K562 (cell line): ENCODE data around the gene FAM107B.

Experiments used
- CTCF ChIP-seq, 3 experiments: IDR thresholded peaks in 2 of 3; conservative IDR thresholded peaks in 1 of 3; 2 replicates each; pipeline ENCODE4 v1.5.1; 2011 to 2012; ENCODE audit warnings: low read length in 3 of 3, mild to moderate bottlenecking in 3 of 3, control low read depth in 2 of 3, improper control_type of control experiment in 1 of 3, inconsistent platforms in 1 of 3, low read depth in 1 of 3, mixed read lengths in 1 of 3, moderate library complexity in 1 of 3; ENCODE audit not compliant: insufficient read depth in 2 of 3
- FOS ChIP-seq: IDR thresholded peaks from 3 replicates; pipeline ENCODE4 v1.6.1; 2011; ENCODE audit not compliant: insufficient read length; ENCODE audit errors: extremely low read depth
- HDAC6 ChIP-seq: IDR thresholded peaks from 2 replicates; pipeline ENCODE4 v1.6.1; 2012; ENCODE audit warnings: low read depth, mild to moderate bottlenecking, control low read depth, inconsistent platforms, low read length, moderate library complexity
- HIVEP1 ChIP-seq: fragments of 250-450 bp; sonication (Bioruptor Pico); IDR thresholded peaks from 2 replicates; pipeline ENCODE4 v1.4.0; 2020; ENCODE audit warnings: mild to moderate bottlenecking
- HSF4 ChIP-seq: fragments of 250-450 bp; sonication (Bioruptor Pico); IDR thresholded peaks from 2 replicates; pipeline ENCODE4 v2.1.2; 2022; ENCODE audit warnings: mild to moderate bottlenecking, moderate library complexity, borderline replicate concordance
- MXI1 ChIP-seq: IDR thresholded peaks from 2 replicates; pipeline ENCODE4 v1.6.1; 2011; ENCODE audit warnings: low read depth, mild to moderate bottlenecking, improper control_type of control experiment, low read length
- MYC ChIP-seq, 2 experiments: fragments of 250-450 bp in 1 of 2; sonication (Bioruptor Pico) in 1 of 2; IDR thresholded peaks; 2 replicates each; pipeline versions ENCODE4 v1.5.1 to v1.6.1; 2012 to 2021; ENCODE audit warnings: low read depth in 2 of 2, borderline replicate concordance in 1 of 2, improper control_type of control experiment in 1 of 2, low read length in 1 of 2, mild to moderate bottlenecking in 1 of 2, moderate library complexity in 1 of 2
- POLR2AphosphoS5 ChIP-seq: IDR thresholded peaks from 2 replicates; pipeline ENCODE4 v1.6.1; 2011; ENCODE audit warnings: mild to moderate bottlenecking, low read depth, low read length, moderate library complexity; ENCODE audit not compliant: control insufficient read depth, insufficient read depth
- REST ChIP-seq, 2 experiments: fragments of 450-650 bp; formaldehyde crosslinking in 1 of 2; IDR thresholded peaks; 2 replicates each; pipeline versions ENCODE4 v1.4.0 to v1.6.1; 2014 to 2020; ENCODE audit warnings: mild to moderate bottlenecking in 2 of 2, borderline replicate concordance in 1 of 2, low read depth in 1 of 2
- RNF2 ChIP-seq: sonication (generic); IDR thresholded peaks from 2 replicates; pipeline ENCODE4 v1.6.1; 2016
- ZBTB33 ChIP-seq: sonication (generic); formaldehyde crosslinking; IDR thresholded peaks from 2 replicates; pipeline ENCODE4 v1.8.1; 2023; ENCODE audit warnings: mild to moderate bottlenecking, missing genetic modification reagents
- ZBTB9 ChIP-seq: fragments of 450-650 bp; formaldehyde crosslinking; IDR thresholded peaks from 2 replicates; pipeline ENCODE4 v1.4.0; 2020; ENCODE audit warnings: mild to moderate bottlenecking, moderate library complexity

GRCh38 chr10:14533295-14533694, 241.4 kb downstream of the FAM107B start:
- TF ChIP-seq HSF4 (CRISPR knock-in tag): no peak
- no peak for TF ChIP-seq MXI1
- no peak for TF ChIP-seq ZBTB33 (CRISPR knock-in tag)
- no peak for TF ChIP-seq MYC (IDR thresholded peaks at IDR 0.05; ENCODE audit: low read depth, low read length)
- TF ChIP-seq MYC (CRISPR knock-in tag; IDR thresholded peaks at IDR 0.05; ENCODE audit: borderline replicate concordance, low read depth): no peak
- TF ChIP-seq REST (IDR thresholded peaks at IDR 0.05; ENCODE audit: borderline replicate concordance): no peak
- TF ChIP-seq REST (CRISPR knock-in tag; IDR thresholded peaks at IDR 0.05; ENCODE audit: low read depth): no peak
- TF ChIP-seq FOS: no peak
- TF ChIP-seq HIVEP1 (CRISPR knock-in tag): no peak
- no peak for TF ChIP-seq ZBTB9
- no peak for TF ChIP-seq CTCF (IDR thresholded peaks at IDR 0.05 in 2 of 3, conservative IDR thresholded peaks at IDR 0.05 in 1 of 3; ENCODE audit: insufficient read depth in 2 of 3, low read depth in 1 of 3, low read length in 3 of 3)
- no peak for TF ChIP-seq RNF2
- no peak for TF ChIP-seq POLR2AphosphoS5
- no peak for TF ChIP-seq HDAC6
